Body of pancreas (tissue), 4 donors: ENCODE measurements around the gene SOX10. TPM values are rescaled to one million over a fixed set of nuclear protein-coding genes. Genes with fewer than 3 reads are reported as not detected.

ENCODE experiments used
- ATAC-seq: fragments of 150-250 bp; one replicate; pipeline ENCODE4 v1.9.1; 2016
- DNase-seq, 4 donors: peaks; one replicate each; pipeline ENCODE4 v3.0.0-alpha.2; 2019
- H3K27ac ChIP-seq, 4 donors: fragments of 200-600 bp; sonication (generic); 1 replicate in 3 of 4; 2 replicates in 1 of 4; pipeline versions ENCODE4 v1.5.1 to v1.6.1; 2016 to 2019; ENCODE audit warnings: mild to moderate bottlenecking in 1 of 4, mixed read lengths in 1 of 4, moderate library complexity in 1 of 4
- H3K27me3 ChIP-seq, 2 donors: fragments of 200-600 bp; sonication (generic); one replicate each; pipeline ENCODE4 v1.6.0; 2016; ENCODE audit warnings: mild to moderate bottlenecking in 1 of 2
- H3K36me3 ChIP-seq, 2 donors: fragments of 200-600 bp; sonication (generic); replicated peaks in 1 of 2; 2 replicates each; pipeline ENCODE4 v1.5.1; 2016; ENCODE audit warnings: low read depth in 2 of 2; ENCODE audit not compliant: insufficient read depth in 1 of 2
- H3K4me1 ChIP-seq: fragments of 200-600 bp; sonication (generic); one replicate; pipeline ENCODE4 v1.6.0; 2016
- H3K4me3 ChIP-seq, 2 donors: fragments of 200-600 bp; sonication (generic); 1 replicate in 1 of 2; 2 replicates in 1 of 2; pipeline ENCODE4 v1.5.1; 2016 to 2019
- H3K9me3 ChIP-seq, 3 donors: fragments of 200-600 bp; sonication (generic); 1 replicate in 2 of 3; 2 replicates in 1 of 3; pipeline ENCODE4 v1.5.1; 2016
- POLR2A ChIP-seq, 3 donors: fragments of 450-650 bp; IDR thresholded peaks; one replicate each; pipeline ENCODE4 v1.6.1; 2016; ENCODE audit warnings: antibody characterized with exemption in 3 of 3, mild to moderate bottlenecking in 2 of 3
- WGBS, 2 donors: methylation state at CpG; one replicate each; pipeline ENCODE4 v1.1.5; 2017; 5-methylcytosine and 5-hydroxymethylcytosine counted together
- intact Hi-C: fragments of 100-400 bp; cut with DNase I; formaldehyde crosslinking; loops from one replicate; pipeline ENCODE4 v1.15.1; 2023
- total RNA-seq, 2 donors: library from RNA; depleted of rRNA; stranded (reverse); fragments of >200 nt; gene quantifications; one replicate each; pipeline ENCODE4 v1.1.0, GENCODE V29; 2016
- TF ChIP-seq, protein P1 (sequence below), 7 experiments: fragments of 450-650 bp in 4 of 7; fragments of 200-600 bp in 3 of 7; sonication (generic) in 3 of 7; IDR thresholded peaks; one replicate each; pipeline ENCODE4 v1.5.1; 2016 to 2019; ENCODE audit warnings: antibody characterized with exemption in 7 of 7

Gene SOX10
- total RNA-seq, 2 donors from 2014 or later, result 0.66 TPM; not detected in 1

DNA sequence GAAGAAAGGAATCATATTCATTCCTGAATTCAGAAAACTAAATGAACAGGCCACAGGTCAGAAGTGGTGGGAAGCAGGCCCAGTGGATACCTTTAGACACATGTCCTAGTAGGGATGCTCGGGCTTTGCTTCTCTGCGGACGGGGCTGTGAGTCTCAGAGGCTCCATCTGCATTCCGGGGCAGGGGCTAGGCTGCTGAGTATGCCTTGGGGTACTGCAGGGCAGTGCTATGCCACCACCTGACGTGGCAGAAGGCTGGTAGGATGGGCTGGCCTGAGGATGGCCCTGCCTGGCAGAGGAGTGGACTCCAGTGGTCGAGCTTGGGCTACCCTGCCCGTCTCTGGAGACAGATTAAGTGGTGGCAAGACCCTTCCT lies 40.5 kb downstream of the SOX10 start:
- Histone ChIP-seq H3K4me3 (no peak overlapping the region), H3K27me3 (no peaks in the 10 kb centered on the region), H3K36me3 (peaks cover 7 to 12% of the 10 kb centered on the region in 2 donors), H3K27ac (no peak overlapping the region), H3K4me1 (no peaks in the 10 kb centered on the region), H3K9me3 (no peaks in the 10 kb centered on the region)
- no peak for TF ChIP-seq POLR2A (IDR thresholded peaks at IDR 0.05)
- TF ChIP-seq, protein P1, sequence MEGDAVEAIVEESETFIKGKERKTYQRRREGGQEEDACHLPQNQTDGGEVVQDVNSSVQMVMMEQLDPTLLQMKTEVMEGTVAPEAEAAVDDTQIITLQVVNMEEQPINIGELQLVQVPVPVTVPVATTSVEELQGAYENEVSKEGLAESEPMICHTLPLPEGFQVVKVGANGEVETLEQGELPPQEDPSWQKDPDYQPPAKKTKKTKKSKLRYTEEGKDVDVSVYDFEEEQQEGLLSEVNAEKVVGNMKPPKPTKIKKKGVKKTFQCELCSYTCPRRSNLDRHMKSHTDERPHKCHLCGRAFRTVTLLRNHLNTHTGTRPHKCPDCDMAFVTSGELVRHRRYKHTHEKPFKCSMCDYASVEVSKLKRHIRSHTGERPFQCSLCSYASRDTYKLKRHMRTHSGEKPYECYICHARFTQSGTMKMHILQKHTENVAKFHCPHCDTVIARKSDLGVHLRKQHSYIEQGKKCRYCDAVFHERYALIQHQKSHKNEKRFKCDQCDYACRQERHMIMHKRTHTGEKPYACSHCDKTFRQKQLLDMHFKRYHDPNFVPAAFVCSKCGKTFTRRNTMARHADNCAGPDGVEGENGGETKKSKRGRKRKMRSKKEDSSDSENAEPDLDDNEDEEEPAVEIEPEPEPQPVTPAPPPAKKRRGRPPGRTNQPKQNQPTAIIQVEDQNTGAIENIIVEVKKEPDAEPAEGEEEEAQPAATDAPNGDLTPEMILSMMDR (IDR thresholded peaks at IDR 0.05), result no peak
- 91 to 92% methylated on average over 4 to 7 of the region's 7 CpGs for WGBS, 2 donors
- ATAC-seq (no peak), DNase-seq (no peak)
- intact Hi-C loops, result no loop called here

- no peak overlapping the region for H3K27ac ChIP-seq
- DNase-seq, result no peak
- intact Hi-C loops, result no loop called here
Measured at GRCh38 chr22:37943136-37943824, 41.1 kb downstream of the SOX10 start.

GRCh38 chr22:37942133-37942532 lies 42.2 kb downstream of the SOX10 start:
- H3K4me1 ChIP-seq, result no peaks in the 10 kb centered on the region
- DNase-seq (no peak), ATAC-seq (no peak)
- H3K36me3 ChIP-seq, result peaks cover 11 to 14% of the 10 kb centered on the region in 2 donors
- H3K9me3 ChIP-seq, result no peaks in the 10 kb centered on the region
- no peak overlapping the region for H3K4me3 ChIP-seq
- intact Hi-C loops, result no loop called here
- WGBS, 2 donors, result 84 to 92% methylated on average over 6 of the region's 8 CpGs
- no peak overlapping the region for H3K27ac ChIP-seq
- no peak for TF ChIP-seq POLR2A (IDR thresholded peaks at IDR 0.05)
- TF ChIP-seq, protein P1 (IDR thresholded peaks at IDR 0.05), result no peak
- H3K27me3 ChIP-seq, result no peaks in the 10 kb centered on the region

More at GRCh38 chr22:37943136-37943824, 41.1 kb downstream of the SOX10 start:
- ATAC-seq, result no peak
- no peaks in the 10 kb centered on the region for H3K27me3 ChIP-seq
- H3K36me3 ChIP-seq, result peaks cover 7 to 14% of the 10 kb centered on the region in 2 donors
- no peaks in the 10 kb centered on the region for H3K9me3 ChIP-seq
- H3K4me1 ChIP-seq, result no peaks in the 10 kb centered on the region
- TF ChIP-seq POLR2A (IDR thresholded peaks at IDR 0.05), result no peak
- TF ChIP-seq, protein P1 (IDR thresholded peaks at IDR 0.05), result no peak
- WGBS, 2 donors, result 74 to 76% methylated on average over 12 of the region's 12 CpGs
- H3K4me3 ChIP-seq, result no peak overlapping the region

DNA sequence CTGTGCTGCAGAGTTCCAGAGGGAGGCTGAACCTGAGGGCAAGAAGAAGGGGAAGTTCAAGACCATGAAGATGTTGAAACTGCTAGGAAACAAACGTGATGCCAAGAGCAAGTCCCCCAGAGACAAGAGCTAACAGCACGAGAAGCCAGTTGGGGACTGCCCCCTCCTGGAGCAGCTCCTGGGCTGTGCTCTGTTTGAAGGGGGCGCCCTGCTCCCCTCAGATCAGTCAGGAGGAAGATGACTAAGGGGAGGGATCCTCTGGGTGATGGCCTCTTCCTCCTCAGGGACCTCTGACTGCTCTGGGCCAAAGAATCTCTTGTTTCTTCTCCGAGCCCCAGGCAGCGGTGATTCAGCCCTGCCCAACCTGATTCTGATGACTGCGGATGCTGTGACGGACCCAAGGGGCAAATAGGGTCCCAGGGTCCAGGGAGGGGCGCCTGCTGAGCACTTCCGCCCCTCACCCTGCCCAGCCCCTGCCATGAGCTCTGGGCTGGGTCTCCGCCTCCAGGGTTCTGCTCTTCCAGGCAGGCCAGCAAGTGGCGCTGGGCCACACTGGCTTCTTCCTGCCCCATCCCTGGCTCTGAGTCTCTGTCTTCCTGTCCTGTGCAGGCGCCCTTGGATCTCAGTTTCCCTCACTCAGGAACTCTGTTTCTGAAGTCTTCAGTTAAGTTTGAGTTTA lies 43.5 kb downstream of the SOX10 start:
- H3K27me3 ChIP-seq, result no peaks in the 10 kb centered on the region
- peaks cover 11 to 17% of the 10 kb centered on the region in 2 donors for H3K36me3 ChIP-seq
- no peak for TF ChIP-seq POLR2A (IDR thresholded peaks at IDR 0.05)
- TF ChIP-seq, protein P1 (IDR thresholded peaks at IDR 0.05), result no peak
- intact Hi-C loops, result no loop called here
- DNase-seq (no peak), ATAC-seq (peak; percentile 15)
- H3K4me1 ChIP-seq, result no peaks in the 10 kb centered on the region
- no peak overlapping the region for H3K4me3 ChIP-seq
- whole genome bisulfite sequencing, 2 donors, result 79 to 84% methylated on average over 5 to 12 of the region's 12 CpGs
- no peak overlapping the region for H3K27ac ChIP-seq
- no peaks in the 10 kb centered on the region for H3K9me3 ChIP-seq
